Astrocyte of the spinal cord (primary cell): ENCODE results near the gene TOP2B.

Experiments used
- DNase-seq: peaks from one replicate; pipeline ENCODE4 v3.0.0; 2011; ENCODE audit warnings: low read depth, low spot score
- H3K4me3 ChIP-seq: 2 replicates; pipeline ENCODE4 v1.5.1; 2011; ENCODE audit warnings: low read depth, mild to moderate bottlenecking, low read length, moderate library complexity
- in situ Hi-C: cut with HindIII; loops from 2 replicates; pipeline ENCODE4 v1.10.0; 2017; ENCODE audit warnings: low sequenced_read_pairs
- TF ChIP-seq, protein P1 (sequence below): IDR thresholded peaks from 2 replicates; pipeline ENCODE4 v1.5.1; 2012; ENCODE audit warnings: low read depth, mild to moderate bottlenecking, low read length, inconsistent platforms

The TOP2B gene

DNA sequence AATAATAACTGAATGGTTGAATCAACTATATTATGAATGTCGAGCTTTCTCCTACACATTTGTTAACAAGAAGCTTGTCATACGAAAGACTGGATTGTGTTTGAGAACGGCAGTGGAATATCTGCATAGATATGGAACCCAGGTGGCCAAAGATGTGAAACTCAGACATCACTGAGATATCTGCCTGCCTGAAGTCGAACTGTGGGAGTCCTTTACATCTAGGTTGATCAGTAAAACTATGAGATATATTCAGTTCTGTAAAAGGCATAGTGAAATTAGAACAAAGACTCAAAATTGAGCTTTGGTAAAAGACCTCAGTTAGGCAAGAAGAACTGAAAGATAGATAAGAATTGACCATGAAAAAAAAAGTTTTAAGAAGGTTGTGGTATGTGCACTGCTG is 41.5 kb upstream of the TOP2B start:
- TF ChIP-seq, protein P1, sequence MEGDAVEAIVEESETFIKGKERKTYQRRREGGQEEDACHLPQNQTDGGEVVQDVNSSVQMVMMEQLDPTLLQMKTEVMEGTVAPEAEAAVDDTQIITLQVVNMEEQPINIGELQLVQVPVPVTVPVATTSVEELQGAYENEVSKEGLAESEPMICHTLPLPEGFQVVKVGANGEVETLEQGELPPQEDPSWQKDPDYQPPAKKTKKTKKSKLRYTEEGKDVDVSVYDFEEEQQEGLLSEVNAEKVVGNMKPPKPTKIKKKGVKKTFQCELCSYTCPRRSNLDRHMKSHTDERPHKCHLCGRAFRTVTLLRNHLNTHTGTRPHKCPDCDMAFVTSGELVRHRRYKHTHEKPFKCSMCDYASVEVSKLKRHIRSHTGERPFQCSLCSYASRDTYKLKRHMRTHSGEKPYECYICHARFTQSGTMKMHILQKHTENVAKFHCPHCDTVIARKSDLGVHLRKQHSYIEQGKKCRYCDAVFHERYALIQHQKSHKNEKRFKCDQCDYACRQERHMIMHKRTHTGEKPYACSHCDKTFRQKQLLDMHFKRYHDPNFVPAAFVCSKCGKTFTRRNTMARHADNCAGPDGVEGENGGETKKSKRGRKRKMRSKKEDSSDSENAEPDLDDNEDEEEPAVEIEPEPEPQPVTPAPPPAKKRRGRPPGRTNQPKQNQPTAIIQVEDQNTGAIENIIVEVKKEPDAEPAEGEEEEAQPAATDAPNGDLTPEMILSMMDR: no peak
- no peak for DNase-seq
- H3K4me3 ChIP-seq: no peak overlapping the region
- in situ Hi-C loops: no loop called here

DNA sequence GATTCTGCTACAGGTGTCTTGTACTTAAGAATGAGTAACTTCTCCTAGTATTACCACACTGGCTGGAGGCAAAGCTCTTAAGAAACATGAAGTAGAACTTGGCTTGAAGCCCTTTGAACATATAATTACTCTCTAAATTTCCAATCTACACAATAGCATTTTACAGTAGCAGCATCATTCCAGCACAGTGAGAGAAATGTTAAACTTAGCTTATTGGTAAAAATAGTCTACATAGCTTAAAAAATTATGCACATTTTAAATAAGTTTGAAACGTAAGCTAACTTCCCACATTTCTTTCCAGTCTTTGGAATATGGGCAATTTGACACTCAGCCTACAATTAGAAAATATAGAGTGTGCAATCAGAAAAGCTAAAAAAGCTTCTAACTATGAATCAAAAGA is 32.8 kb upstream of the TOP2B start:
- DNase-seq: no peak
- H3K4me3 ChIP-seq: no peak overlapping the region
- TF ChIP-seq, protein P1: no peak
- in situ Hi-C loops: no loop called here

DNA sequence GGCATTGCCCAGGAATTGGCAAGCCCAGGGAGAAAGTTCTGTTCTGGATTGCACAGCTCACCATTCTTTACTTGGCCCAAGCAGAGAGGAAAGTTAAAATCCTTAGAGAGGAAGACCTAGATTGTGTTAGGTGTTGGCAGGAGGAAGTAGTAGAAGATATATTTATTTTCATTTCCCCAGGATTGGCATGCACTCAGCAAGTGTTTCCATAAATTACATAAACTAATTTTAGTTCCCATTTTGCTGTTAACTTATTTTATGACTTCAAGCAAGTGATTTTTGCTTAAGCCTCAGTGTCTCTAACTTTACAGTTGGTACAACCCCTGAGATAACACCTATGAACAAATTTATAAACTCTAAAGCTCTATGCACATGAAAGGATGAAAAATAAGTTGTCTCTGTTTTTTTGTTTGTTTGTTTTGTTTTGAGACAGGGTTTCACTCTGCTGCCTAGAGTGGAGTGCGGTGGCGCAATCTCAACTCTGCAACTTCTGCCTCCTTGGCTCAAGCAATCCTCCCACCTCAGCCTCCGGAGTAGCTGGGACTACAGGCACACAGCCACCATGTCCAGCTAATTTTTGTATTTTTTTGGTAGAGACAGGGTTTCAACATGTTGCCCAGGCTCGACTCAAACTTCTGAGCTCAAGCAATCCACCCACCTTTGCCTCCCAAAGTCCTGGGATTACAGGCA is 31.2 kb upstream of the TOP2B start:
- in situ Hi-C loops: no loop called here
- TF ChIP-seq, protein P1: no peak
- no peak overlapping the region for H3K4me3 ChIP-seq
- no peak for DNase-seq

DNA sequence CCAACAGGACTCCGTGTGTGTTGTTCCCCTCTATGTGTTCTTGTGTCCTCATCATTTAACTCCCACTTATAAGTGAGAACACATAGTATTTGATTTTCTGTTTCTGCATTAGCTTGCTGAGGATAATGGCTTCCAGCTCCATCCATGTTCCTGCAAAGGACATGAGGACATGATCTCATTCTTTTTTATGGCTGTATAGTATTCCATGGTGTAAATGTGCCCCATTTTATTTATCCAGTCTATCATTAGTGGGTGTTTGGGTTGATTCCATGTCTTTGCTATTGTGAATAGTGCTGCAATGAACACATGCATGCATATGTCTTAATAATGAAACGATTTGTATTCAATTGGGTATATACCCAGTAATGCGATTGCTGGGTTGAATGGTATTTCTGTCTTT is 28.5 kb upstream of the TOP2B start:
- TF ChIP-seq, protein P1: no peak
- no peak for DNase-seq
- H3K4me3 ChIP-seq: no peak overlapping the region
- in situ Hi-C loops: no loop called here

DNA sequence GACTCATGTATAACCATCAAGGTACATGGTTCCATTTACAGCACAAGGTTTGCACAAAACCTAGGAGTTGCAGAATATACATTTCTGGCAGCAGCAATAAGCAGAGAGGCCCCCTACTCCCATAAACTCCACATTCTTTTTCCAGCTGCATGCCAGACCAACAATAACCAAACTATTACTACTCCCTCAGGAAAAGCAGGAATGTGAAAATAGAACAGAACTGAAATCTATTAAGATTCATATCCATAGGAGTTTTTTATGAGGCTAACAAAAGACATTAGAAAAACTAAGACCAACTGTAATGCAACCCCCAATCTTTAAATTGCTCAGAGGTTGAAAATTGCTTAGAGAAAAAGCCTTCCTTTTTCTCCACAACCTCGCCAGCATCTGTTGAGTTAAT is 27.6 kb upstream of the TOP2B start:
- TF ChIP-seq, protein P1: no peak
- DNase-seq: no peak
- in situ Hi-C loops: no loop called here

DNA sequence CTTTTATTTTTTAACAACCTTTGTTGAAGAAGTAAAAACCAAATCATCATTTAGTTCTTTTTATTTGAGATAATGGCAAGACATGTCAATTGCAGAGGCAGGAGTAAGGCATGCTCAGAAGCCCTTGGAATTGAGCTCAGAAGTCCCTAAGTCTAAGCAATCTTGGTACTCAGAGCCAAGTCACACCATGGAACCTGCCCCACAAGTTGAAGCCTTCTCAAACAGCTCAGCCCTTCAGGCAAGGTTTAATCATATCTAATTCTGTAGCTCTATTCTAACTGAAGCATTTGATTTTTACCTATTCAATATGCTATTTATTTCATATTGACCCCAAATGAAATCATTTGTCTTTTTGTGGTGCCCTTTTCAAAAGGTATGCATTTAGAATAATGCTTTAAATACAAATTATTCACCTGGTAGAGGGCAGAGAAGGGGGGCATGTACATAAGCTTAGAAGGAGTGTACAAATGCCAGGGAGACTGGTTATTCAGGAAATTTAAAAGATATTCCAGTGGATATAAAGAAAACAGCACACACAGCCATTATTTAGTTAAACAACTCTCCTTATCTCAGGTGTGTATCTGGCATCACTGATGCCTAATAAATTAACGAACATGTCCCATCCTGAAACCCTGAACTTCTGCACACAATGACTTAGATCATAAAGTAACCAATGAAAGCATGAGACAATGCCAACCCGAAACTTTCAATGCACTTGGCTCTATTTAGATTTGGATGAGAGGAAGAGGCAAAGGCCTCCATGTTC is 26.2 kb upstream of the TOP2B start:
- TF ChIP-seq, protein P1: no peak
- H3K4me3 ChIP-seq: no peak overlapping the region
- in situ Hi-C loops: no loop called here
- no peak for DNase-seq

More for the DNA sequence above, 27.6 kb upstream of the TOP2B start:
- no peak overlapping the region for H3K4me3 ChIP-seq
